ENCODE data around the gene ART5.
"Not testable (repeated sequence)": the region's sequence is repeated elsewhere in the genome, so short reads cannot be mapped to it uniquely, and the experiment has no call there.

- not testable (repeated sequence) for TF ChIP-seq CTCF, POLR2AphosphoS5, EP300, POLR2A (IDR thresholded peaks at IDR 0.05)
These were observed 7.6 kb upstream of the ART5 start for GRCh38 chr11:3649374-3649773.
